Stimulated activated CD4-positive, alpha-beta T cell treated with anti-CD3 and anti-CD28 coated beads, Interleukin-1b, Interleukin-23, amount 100 ng/mL, for 1 hour (primary cell): ENCODE measurements around the gene LRRC56.

Source experiments
- DNase-seq, 2 donors: peaks; one replicate each; pipeline ENCODE4 v3.0.0-alpha.2; 2020; ENCODE audit warnings: low read depth in 2 of 2

Gene LRRC56

GRCh38 chr11:536841-537621 is at the start of gene LRRC56:
Gene LRRC56 (plus strand): TSS chr11:537527. CDS start chr11:540685, 3,158 bp downstream.
- DNase-seq: peak; percentile 77 to 87

- DNase-seq: no peak
Observed at GRCh38 chr11:487571-488021, 49.7 kb upstream of the LRRC56 start.

GRCh38 chr11:488062-488461 is 49.3 kb upstream of the LRRC56 start:
- no peak for DNase-seq

- no peak for DNase-seq
Observed at GRCh38 chr11:488579-488978, 48.7 kb upstream of the LRRC56 start.

- DNase-seq: no peak
Observed at GRCh38 chr11:488992-489391, 48.3 kb upstream of the LRRC56 start.

GRCh38 chr11:489610-490185 is 47.6 kb upstream of the LRRC56 start:
- no peak for DNase-seq

GRCh38 chr11:490186-490929 is 47.0 kb upstream of the LRRC56 start:
- DNase-seq: no peak

GRCh38 chr11:490930-491260 is 46.4 kb upstream of the LRRC56 start:
- DNase-seq: no peak

- no peak for DNase-seq
Observed at GRCh38 chr11:491358-491757, 46.0 kb upstream of the LRRC56 start.

- no peak for DNase-seq
Observed at GRCh38 chr11:492427-493226, 44.7 kb upstream of the LRRC56 start.

GRCh38 chr11:494761-495536 is 42.4 kb upstream of the LRRC56 start:
- DNase-seq: no peak

GRCh38 chr11:495537-495931 is 41.8 kb upstream of the LRRC56 start:
- no peak for DNase-seq

- no peak for DNase-seq
Observed at GRCh38 chr11:496834-497564, 40.3 kb upstream of the LRRC56 start.

- no peak for DNase-seq
Observed at GRCh38 chr11:497565-498296, 39.6 kb upstream of the LRRC56 start.

GRCh38 chr11:498297-499181 is 38.8 kb upstream of the LRRC56 start:
- no peak for DNase-seq

GRCh38 chr11:499201-500076 is 37.9 kb upstream of the LRRC56 start:
- no peak for DNase-seq

GRCh38 chr11:501001-501682 is 36.2 kb upstream of the LRRC56 start:
- DNase-seq: no peak
